HG03025 (cell line): ENCODE data around the gene KIF20B.
A peak's percentile ranks its signal among the peaks of the same experiment; 100 is the strongest.
"Not testable (repeated sequence)": the region's sequence is repeated elsewhere in the genome, so short reads cannot be mapped to it uniquely, and the experiment has no call there.

ENCODE experiments used
- ATAC-seq: cut with Tn5 transposase; IDR thresholded peaks from one replicate; pipeline ENCODE4 v1.9.1; 2021; ENCODE audit warnings: mild to moderate bottlenecking, moderate library complexity; ENCODE audit not compliant: unreplicated experiment, low FRiP score

The KIF20B gene

DNA sequence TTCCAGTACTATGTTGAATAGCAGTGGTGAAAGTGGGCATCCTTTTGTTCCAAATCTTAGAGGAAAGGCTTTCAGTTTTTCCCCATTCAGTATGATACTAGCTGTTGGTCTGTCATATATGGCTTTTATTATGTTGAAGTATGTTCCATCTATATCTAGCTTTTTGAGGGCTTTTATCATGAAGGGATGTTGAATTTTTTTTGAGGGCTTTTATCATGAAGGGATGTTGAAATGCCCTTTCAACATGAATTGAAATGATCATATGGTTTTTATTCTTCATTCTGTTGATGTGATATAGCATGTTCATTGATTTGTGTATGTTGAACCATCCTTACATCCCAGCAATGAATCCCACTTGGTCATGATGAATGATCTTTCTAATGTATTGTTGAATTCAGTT, 75.3 kb downstream of the KIF20B start:
- ATAC-seq = no peak

DNA sequence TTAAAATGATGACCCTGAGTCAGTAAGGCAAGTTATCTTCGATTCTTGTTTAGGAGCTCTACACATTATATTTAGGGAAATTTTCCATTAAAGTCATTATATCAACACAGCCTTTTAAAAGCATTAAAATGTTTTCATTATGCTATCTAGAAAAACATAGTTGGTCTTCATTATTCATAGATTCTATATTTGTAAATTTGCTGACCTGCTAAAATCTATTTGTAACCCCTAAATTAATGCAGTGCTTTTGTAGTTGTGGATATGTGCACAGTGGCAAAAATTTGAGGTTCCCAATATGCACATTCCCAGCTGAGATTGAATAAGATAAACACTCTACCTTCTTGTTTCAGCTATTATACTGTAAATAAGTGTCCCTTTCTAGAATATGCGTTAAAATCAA, 81.1 kb downstream of the KIF20B start:
- no peak for ATAC-seq

DNA sequence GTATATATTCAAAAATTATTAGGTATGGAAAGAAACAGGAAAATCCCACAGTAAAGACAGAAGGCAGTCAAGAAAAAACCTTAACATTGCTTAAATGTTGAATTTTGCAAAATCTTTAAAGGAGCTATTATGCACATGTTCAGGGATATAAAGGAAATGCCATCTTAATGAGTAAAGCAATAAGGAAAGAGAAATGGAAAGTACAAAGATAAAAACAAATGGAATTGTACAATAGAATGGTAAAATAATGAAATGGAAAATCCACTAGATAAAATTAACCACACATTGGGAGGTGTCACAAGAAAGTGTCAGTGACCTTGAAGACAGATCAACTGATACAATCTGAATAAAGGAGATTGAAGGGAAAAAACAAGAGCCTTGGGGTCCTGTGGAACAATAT, 82.0 kb downstream of the KIF20B start:
- no peak for ATAC-seq

DNA sequence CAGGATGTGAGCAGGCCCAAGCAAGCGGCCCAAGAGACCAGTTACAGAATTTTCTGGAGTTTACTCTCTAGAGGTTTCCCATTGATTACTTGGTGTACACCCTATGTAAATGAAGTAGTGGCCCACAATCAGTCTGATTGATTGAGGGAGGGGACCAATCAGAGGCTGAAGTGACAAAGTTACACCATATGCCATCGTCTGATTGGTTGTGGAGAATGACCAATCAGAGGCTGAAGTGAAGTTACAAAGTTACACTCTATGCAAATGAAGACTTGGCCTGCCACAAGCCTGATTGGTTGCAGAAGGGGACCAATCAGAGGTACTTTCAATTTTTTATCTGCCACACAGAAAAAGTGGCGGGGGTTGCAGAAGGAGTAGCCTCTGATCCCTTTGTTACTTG, 83.7 kb downstream of the KIF20B start:
- no peak for ATAC-seq

DNA sequence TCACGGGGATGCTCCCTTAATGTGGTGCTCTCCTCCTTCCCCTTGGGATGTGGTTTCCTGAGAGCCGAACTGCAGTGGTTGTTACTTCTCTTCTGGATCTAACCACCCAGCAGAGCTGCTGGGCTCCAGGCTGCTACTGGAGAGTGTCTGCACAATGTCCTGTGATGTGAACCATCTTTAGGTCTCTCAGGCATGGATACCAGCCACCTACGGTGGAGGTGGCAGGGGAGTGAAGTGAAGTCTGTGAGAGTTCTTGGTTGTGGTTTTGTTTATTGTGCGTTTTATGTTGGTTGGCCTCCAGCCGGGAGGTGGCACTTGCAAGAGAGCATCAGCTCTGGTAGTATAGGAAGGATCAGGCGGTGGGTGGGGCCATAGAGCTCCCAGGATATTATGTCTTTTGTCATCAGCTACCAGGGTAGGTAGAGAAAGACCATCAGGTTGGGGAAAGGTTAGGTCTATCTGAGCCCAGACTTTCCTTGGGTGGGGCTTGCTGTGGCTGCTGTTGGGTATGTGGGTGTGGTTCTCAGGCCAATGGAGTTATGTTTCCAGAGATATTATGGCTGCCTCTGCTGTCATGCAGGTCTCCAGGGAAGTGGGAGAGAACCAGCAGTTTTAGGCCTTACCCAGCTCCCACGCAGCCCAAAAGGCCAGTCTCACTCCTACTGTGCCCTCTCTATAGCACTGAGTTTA, 87.9 kb downstream of the KIF20B start:
- no peak for ATAC-seq

DNA sequence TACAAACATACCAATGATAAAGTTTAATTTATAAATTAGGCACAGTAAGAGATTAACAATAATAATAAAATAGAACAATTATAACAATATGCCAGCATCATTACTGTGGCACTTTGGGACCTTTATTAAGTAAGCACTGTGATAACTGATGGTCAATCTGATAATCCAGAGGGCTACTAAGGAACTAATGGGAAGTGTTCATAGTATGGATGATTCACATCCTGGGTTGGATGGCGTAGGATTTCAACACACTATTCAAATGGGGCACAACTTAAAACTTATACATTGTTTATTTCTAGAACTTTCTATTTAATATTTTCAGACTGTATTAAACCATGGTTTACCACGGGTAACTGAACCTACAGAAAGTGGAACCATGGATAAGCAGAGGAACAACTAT, 90.8 kb downstream of the KIF20B start:
- ATAC-seq = no peak

DNA sequence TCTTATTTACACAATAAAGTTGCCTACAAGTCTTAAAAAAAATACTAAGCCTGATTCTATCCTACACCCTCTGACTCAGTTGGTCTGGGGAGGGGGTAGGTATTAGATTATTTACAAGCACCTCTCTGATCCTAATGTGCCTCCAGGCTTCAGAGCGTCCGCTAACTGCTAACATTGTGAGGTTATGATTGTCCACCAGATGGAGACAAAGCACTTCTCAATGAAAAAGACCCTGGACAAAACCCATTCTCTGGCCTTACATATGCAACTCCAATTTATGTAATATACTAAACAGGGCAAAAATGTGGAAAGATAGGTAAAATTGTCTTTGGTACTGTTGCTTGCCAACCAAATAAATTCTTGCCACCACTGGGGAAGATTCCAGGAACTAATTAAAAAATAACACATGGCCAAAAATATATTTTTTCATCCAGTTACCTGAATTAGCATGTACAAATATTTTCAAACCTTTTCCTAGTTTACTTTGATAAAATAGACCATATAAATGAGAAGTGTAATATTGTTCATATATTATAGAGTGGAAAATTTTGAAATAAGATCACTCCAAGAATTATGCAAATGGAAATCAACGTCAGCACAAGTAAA, 92.4 kb downstream of the KIF20B start:
- ATAC-seq = no peak

DNA sequence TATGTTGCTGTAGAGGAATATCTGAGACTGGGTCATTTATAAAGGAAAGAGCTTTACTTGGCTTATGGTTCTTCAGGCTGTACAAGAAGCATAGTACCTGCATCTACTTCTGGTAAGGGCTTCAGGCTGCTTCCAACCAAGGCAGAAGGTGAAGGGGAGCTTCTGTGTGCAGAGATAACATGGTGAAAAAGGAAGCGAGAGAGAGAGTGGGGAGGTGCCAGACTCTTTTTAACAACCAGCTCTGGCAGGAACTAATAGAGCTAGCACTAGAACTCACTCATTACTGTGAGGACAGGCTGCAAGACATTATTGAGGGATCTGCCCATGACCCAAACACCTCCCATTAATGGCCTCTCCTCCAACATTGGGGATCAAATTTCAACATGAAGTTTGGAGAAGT, 94.5 kb downstream of the KIF20B start:
- ATAC-seq = no peak

DNA sequence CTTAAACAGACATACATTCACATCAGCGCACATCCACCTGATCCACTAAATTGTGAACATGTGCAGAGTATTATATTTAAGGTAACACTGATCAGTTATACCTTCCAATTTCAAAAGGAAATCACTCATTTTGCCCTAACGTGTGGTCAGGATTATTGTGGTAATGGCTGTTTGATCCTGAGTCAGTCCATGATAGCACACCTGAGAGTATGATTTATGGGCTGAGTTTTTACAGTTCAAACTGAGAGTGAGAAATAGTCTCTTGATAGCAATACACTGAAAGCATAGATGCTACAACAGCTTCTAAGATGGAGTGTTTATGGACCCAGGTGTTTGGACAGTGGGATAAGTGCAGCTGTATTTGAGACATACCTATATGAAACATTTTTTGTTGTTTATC, 96.7 kb downstream of the KIF20B start:
- no peak for ATAC-seq

DNA sequence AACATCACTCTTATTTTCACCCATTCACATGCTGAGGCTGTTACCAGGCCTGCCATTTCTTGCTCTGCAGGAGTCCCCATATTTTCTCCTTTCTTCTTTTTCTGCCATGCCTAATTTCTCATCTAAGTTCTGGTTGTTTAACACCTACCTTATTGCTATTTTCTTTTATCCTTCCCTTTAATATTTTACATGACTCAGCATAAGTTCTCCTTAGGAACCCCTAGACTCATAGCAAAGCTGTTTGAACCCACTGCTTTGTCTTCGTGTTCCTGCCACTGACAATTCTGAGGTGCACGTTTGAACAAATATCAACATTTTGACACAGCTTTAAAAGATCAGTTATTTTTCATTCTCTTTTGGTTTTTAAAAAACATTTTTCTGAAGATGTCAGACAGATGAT, 98.2 kb downstream of the KIF20B start:
- ATAC-seq = no peak

DNA sequence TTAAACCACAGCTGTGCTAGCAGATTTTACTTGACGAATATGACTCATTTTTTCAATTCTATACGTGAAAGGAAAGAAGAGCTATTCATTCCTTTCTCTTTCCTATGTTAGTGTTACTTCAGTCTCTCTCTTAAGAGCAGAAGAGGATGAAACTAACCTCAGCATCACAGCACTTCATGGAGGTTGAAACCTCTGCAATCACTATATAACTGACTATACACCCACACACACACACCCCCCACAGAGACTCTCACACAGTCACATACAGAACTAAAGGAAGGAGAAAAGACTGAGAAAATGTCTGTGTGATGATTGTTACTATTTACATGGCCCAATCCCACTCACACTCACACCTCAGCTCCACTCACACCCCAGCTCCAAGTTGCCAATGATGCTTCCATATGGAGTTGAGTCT, 104.2 kb downstream of the KIF20B start:
- peak; percentile 86 for ATAC-seq

DNA sequence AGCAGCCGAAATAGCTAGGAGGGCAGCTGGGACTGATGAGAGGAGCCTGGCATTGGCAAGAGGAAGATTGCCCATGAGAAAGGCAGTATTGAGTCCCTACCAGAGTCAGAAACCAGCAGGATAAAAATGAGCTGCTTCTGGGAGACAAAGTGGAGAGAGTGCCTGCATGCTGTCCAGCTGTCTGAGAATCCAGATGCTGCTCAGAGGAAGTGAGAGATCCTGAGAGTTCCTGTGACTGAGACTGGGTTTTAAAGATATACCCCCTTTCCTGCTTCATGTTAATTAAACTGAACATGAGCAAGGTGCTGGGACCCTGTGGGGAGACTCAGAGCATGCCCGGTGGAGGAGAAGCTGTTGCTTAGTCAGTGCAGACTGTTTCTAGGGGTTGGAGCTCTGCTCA, 107.5 kb downstream of the KIF20B start:
- peak; percentile 40 for ATAC-seq

DNA sequence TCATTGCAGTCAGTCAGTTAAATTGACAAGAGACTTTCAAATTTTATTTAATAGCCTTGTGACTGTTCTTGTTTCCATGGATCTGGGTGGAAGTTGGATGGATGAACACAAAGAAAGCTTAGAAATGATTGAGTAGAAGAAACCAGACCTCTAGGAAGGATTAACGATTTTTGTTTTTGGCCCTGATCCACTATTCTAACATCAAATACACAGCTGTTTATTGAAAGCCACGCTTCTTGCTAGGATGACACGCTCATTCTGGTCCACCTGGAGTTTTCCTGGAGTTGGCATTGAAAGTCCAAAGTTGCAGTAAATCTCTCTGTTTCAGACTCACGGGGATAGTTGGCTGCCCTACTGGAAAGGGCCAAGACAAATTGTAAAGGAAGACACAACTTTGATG, 108.4 kb downstream of the KIF20B start:
- no peak for ATAC-seq

DNA sequence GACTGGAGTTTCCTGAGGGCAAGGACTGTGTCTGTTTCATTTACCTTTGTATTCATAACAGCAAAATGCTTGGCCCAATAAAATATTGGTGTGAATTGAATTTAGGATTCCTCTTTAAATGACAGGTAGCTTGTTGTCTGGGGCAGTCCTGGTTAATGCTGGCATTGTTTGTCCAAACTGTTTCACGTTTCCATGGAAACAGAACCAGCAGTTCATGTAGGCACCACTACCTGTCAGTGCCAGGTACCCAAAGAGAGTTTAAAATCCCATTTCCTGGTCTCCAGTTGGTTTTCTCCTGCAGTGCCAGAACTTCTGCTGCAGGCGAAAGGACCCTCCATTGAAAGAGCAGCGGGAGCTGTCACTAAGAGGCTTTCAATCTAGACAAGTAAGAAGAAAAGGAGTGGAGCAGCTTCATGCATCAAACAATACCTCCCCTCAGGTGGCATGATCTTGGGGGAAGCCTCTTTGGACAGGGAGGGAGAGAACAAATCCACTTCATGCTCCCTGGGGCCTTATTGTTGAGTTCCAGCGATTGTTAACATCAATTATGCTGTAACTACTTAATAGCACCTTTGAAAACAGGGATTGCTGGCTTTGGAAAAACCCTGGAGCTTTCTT, 109.6 kb downstream of the KIF20B start:
- no peak for ATAC-seq

DNA sequence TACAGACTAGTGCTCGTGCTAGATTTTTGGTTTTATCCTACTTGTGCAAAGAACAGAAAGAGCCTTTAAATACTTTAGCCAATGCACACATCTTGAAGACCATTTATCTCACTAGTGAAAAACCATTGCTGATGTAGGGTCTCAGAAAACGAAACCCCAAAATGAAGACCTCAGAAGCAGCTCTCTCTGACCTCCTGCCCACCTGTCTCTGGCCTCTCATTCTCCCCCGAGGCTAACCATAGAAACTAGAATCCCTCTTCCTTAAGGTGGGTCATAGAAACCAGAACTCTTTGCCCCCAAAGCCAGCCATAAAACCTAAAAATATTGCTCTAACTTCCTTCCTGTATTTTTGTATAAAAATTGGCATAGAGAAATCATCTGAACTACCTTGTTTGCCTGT, 112.2 kb downstream of the KIF20B start:
- no peak for ATAC-seq

DNA sequence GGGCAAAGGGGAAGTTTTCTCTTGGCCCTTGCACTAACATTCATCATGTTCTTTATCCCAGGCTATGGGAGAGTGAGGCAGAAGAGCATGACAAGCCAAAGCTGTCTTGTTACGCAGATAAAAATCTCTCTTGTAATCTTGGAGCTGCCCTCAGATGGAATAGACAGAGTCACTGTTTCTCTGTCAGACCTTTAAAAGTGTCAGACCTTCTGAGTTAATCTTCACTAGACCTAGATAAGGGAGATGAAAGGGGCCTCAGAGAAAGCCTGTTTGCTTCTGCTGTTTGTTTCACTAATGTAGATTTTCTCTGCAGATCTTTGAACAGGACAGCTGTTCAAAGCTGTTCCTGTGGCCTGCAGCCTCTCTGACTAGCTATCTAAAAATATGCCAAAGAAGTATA, 112.9 kb downstream of the KIF20B start:
- ATAC-seq = no peak

DNA sequence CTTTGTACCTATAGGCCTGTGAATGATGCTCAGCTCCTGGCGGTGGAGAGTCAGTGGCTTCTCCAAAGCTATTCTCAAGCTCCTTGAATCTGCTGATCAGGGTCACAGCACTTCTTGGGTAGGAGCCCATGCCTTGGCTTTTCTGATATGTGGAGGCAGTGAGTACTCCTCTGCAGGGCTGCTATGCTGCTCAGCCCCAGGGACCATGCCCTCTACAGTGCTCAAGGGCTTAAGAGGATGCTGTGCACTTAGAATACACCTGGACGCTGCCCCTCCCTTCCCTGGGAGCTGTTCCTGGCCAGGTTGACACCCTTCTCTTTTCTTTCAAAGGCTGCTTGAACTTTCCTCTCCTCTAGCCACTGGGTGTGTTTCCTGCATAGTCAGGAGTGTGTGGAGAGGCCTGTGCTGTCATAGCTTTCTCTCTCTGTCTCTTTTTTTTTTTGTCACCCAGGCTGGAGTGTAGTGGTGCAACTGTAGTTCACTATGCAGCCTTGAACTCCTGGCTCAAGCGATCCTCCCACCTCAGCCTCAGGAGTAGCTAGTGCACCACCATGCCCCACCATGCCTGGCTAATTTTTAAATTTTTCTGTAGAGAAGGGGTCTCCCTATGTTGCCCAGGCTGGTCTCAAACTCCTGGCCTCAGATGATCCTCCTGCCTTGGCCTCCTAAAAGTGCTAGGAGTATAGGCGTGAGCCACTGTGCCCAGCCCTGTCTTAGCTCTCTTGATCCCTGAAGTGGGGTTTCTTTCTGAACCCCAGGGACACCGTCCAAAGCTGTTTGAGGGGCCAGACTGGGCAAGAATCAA, 113.9 kb downstream of the KIF20B start:
- ATAC-seq = no peak

DNA sequence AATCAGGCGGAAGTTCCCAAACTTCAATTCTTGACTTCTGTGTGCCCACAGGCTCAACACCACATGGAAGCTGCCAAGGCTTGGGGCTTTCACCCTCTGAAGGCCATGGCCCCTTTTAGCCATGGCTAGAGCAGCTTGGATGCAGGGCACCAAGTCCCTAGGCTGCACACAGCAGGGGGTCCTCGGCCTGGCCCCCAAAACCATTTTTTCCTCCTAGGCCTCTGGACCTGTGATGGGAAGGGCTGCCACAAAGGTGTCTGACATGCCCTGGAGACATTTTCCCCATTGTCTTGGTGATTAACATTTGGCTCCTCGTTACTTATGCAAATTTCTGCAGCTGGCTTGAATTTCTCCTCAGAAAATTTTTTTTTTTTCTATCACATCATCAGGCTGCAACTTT, 117.6 kb downstream of the KIF20B start:
- not testable (repeated sequence) for ATAC-seq
